OCI-M2 (cell line): Measurements from ENCODE around the gene CCL20.
"Not testable (repeated sequence)": the region's sequence is repeated elsewhere in the genome, so short reads cannot be mapped to it uniquely, and the experiment has no call there.

Experiments
- DNase-seq: peaks from one replicate; lab custom pipeline; 2025; ENCODE audit not compliant: unreplicated experiment; lab: John Stamatoyannopoulos, UW

The CCL20 gene, protein sequence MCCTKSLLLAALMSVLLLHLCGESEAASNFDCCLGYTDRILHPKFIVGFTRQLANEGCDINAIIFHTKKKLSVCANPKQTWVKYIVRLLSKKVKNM

DNA sequence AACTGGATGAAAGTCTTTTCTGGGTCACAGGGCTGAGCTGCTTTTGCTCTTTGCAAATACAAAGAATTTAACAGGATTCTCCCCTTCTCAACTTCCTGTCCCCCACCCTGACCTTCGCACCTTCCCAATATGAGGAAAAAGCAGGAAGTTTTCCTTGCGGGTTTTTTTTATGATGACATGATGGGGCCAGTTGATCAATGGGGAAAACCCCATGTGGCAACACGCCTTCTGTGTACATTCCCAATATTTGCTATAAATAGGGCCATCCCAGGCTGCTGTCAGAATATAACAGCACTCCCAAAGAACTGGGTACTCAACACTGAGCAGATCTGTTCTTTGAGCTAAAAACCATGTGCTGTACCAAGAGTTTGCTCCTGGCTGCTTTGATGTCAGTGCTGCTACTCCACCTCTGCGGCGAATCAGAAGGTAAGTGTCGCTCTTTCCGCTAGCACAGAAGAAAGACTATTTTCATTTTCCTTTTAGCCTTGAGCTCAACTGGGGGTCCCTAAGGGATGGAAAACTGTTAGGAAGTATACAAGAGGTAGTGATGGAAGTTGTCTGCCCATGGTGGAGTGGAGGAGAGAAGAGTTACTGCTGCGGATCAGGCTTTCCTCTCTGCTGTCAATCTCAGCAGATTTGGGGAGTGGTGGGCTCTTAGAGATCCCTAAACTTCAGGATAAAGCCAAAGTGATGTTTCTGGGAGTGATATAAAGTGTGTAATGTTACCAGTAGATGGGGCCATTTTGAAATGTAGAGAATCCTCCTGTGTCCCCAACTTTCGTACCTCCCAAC is at the start of gene CCL20:
TSS of gene CCL20 (plus strand) at position 281 of the 792 bp plus-strand sequence. CDS start at position 351, 70 bp downstream.
- no peak for DNase-seq

DNA sequence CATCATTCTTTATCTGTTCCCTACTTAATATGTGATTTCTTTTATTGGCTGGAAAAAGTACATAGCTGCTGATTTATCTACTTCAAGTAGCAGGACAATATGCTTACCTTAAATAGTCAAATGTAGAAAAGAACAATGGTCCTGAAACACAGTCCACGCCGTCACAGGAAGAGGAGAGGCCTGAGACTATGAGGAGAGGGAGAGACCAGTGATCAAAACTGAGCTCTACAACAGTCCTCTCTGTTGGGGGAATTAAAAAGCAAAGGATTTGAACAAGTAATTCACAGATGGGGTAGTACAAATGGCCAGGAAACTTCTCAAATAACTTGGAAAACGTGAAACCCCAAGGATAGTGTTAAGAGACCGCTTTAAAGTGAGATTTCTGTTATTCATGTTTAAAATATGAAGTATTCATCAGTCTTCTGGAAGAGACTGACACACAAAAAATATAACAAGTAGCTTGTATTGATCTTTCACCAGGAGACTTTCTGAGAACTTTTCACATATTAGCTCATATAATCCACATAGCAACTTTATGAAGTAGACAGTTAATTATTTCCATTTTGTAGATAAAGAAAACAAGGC is 47.8 kb upstream of the CCL20 start:
- DNase-seq = no peak

DNA sequence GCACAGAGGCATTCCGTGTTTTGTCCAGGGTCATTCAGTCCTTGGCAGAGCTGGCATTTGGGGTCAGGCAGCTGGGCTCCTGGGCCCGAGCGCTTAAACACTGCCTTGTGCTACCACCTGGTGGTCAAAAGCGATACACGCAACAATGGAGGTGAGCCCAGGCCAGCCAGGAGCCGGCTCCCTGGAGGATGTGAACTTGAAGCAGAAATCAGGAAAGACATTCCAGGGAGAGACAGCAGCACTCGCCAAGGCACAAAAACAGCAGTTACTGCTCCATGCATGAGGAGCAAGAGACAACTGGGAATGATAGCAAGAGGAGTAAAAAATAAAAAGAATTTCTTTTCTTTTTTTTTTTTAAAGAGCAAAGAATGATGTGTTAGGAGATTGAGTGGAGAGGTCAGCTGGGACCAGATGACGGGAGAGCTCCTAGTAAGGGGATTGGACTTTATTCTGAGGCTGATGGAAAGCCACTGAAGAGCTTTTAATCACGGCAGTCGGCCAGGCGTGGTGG is 47.2 kb upstream of the CCL20 start:
- peak; percentile 11 for DNase-seq

DNA sequence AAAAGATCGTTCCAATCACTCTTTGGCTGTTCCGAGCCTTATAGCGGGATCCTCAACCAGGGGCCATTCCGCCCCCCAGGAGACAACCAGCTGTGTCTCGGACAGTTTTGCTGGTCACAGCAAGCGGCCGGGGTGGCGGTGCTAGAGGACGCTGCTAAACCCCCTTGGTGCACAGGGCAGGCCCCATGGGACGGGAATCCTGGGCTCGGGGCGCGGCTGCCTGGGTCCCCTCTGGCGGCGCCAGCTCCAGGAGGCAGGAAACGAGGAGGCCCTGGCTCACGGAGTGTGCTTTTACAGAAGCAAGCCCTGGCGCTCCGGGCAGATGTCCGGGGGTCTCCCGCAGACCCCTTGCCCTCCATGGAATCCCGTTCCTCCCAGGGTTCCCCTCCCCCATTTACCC is 45.8 kb upstream of the CCL20 start:
- no peak for DNase-seq

DNA sequence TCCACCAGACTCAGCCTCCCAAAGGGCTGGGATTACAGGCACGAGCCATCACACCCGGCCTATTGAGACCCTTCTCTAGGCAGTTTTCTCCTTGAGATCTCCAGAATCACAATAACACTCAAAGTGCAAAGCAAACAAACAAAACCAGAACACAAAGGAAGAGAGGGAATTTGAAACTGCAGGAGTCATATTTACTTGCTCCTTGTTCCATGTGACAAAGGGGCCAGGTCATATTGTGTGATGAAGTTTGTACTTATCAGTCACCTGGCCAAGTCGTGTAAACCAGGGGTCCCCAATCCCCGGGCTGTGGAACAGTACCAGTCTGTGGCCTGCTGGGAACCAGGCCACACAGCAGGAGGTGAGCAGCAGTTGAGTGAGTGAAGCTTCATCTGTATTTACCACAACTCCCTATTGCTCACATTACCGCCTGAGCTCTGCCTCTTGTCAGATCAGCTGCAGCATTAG is 41.4 kb upstream of the CCL20 start:
- no peak for DNase-seq

DNA sequence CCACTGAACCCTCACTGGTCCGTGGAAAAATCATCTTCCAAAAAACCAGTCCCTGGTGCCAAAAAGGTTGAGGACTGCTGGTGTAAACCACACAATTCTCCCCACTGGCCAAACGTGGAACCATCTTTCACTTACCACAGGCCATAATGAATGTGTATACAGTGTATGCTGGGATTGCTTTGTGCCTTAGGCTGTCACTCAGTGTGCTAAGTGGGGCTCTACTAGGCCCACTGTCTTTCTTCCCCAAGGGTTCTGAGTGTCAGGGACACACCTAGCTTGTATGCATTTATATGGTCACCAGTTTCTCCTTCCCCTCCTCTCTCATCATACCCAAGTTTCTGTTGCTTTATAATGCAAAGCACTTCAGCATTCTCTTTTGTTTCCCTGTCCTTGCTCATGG is 40.7 kb upstream of the CCL20 start:
- no peak for DNase-seq

DNA sequence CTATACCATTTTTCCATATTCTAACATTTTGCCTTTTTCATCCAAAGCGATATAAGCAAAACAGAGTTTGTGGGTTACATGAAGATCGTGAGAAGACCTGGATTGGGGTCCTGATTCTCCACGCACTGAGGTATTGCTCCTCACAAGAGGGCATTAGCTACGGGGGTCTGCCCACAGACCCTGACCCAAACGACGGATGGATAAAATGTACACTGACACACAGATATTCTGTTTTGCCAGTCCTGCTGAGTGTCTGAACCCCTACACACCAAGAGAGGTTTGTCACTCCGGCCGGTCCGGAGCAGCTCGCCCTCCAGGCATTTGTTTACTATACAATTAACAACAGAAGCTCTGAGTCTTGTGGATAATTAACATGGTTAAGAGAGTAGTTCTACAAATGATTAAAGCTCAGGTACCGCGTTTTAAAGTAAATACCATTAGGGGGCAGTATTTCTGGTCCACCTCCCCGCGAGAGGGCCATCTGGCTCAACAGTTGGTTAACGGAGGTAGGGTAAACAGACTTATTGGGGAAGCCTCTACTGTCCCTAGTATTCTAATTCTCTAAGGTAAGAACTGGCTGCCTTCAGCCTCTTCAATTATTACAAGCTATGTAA is 39.5 kb upstream of the CCL20 start:
- no peak for DNase-seq

DNA sequence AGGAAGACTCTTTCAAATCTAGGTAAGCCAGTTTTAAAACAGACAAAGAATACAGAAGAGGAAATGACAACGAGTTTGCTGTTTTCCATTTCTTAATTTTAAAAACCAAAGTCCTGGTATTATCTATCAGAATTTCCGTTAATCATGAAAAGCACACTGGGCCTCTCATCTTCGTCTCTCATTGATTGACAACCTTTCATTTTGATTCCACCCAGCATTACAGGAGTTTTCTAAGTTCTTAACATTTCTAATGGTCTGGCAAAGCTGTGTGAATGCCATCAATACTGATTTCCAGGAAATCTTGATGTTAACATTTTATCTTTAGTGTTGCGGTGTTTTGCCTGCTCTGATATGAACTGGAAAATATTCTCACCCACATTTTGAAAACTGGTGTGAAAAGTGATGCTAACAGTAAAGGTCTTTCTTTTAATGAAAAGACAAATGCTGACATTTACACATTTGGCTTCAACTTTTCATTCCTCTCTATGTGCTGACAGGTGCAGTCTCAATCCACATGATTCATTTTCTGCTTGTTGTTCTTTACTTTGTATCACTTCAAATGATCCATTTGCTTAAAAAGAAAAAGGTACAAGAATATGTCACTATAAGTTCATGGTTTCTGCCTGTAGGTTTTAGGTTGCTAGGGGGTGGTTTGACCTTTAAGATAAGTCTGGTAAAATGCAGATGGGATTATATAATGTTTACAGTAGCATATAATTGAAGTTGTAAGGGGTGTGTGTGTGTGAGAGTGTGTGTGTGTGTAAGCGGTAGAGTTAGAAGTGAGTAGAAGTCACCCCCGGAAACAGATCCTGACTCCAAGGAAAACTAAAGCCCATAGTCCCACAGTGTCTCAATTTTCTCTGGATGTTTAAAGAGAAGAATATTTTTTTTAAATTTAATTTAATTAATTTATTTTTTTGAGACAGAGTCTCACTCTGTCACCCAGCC is 38.5 kb upstream of the CCL20 start:
- DNase-seq = no peak

DNA sequence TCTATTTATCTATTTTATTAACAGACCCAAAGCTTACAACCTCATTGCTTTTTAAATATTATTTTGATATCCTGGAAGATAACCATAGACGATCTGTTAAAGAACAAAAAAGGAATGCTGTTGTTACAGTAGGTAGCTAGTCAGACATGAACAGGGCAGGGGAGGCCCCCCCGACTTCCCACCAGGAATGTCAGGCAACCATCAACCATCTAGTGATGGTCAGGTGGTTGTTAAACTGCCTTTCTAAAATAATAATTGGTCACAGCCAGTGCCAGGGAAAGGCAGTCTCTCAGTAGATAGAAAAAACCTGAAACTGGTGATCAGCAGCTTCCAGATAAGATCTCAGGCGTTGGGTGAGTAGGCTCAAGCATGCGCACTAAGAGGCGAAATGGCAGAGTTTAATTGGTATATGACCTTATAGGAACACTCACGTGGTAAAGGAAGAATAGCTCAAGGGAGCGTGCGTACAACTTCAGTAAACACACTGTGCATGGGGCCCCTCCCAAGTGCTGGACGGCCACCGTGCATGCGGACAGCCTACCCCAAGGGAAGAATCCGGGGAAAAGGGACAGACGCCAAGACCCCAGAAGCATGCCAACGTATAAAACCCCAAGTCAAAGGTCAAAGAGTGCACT is 32.5 kb upstream of the CCL20 start:
- no peak for DNase-seq

DNA sequence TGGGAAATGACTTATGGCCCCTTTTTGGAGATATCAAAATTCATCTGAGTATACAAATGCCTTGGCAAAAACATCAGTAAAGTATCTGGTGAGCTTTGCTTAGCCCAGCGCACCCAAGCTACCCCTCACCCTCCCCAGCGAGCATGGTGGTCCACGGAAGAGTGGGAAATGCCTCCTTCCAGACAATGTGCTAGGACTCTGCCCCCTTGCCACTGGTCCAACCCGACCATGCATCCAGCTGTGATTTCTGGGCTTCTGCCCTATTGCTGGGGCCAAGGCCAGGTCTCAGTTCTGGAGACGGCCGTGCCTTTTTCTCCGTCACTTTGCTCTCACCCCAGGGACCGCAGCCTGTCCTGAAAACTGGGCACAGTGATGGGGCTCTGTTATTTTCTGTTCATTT is 31.8 kb upstream of the CCL20 start:
- no peak for DNase-seq

DNA sequence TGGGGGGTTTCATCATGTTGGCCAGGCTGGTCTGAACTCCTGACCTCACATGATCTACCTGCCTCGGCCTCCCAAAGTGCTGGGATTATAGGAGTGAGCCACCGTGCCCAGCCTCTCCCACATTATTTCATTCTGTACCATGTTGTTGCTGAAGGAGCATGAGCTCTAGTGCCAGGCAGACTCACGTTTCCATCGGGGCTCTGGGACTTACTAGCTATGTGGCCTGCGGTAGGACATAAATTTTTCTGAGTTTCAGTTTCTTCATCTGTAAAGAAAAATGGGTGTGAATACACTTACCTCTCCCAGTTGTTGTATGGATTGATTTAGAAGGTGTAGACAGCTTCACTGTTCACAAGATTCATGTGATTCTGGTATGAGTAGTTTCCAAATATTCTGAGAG is 30.8 kb upstream of the CCL20 start:
- DNase-seq = no peak

DNA sequence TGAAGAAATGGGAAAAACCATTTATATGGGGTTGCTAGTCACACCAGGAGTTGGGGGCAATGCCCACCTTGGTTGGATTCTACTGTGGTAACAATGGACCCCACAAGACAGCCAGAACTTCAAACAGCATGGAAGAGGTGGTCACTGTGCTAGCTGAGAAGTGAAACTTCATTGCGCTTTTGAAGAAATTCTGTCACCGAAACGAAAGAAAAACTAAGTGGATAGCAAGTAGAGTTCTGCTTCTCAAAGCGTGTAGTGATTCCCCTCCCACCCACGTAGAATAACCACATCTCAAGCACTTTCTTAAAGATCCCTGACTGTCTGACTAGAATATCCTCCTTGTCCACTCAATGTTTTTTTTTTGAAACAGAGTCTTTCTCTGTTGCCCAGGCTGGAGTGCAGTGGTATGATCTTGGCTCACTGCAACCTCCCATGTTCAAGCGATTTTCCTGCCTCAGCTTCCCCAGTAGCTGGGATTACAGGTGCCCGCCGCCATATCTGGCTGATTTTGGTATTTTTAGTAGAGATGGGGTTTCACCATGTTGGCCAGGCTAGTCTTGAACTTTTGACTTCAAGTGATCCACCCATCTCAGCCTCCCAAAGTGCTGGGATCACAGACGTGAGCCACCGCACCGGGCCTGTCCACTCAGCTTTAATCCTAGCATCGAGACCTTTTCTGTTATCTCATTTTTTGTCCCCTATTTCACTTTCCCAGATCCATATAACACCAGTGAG is 30.1 kb upstream of the CCL20 start:
- DNase-seq = no peak

DNA sequence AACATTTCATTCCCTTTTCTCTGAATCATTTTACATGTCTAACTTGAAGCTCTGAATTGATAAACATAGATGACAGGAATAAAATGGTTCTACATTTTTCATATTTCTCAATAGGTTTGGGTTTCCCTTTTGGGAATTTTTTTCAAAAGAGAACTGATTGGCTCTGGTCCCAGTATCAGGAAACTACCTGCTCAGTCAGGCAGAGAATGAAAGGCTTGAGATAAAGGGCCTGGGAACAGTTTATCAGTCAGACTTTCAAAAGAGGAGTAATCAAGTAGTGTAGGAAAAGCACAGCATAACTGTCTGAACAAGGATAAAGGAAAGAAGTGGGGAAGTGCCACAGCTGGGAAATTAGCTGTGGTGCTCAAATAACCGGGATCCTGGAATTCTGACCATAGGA is 28.3 kb upstream of the CCL20 start:
- no peak for DNase-seq

DNA sequence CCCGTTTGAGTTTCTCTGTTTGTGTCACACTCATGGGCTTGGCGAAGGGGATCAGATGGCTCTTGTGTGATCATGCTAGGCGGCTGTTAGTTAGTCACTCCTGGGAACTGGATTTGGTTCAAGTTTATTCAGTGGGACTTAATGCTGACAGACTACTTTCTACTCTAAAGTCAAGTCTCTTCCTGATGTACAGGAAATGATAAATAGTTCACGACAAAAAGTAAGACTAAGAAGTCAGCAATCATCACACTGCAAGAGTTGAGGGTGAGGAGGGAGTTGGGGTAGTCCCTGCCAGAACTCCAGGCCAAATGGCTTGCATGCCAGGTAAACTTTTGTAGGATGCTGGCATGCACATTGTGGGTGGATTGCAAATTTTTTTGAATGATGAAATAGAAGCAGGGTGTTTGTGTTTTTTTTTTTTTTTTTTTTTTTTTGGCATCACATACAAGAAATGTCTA is 25.1 kb upstream of the CCL20 start:
- DNase-seq = no peak

DNA sequence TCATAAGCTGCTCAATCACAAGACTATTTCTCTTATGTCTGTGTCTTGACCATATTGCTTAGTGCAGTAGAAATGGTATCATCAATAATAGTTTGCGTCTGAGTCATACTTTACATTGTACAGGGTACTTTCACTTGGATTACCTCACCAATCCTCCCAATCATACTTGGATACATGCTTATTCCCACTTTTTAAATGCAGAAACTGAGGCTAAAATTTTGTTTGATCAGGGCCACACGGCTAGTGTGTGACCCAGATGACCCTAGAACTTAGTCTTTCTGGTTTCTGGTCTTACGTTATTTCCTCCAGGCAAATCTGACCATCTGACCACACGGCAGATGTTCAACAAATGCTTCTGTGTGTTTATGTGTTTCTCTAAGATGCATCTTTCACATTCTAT is 23.8 kb upstream of the CCL20 start:
- DNase-seq = no peak

DNA sequence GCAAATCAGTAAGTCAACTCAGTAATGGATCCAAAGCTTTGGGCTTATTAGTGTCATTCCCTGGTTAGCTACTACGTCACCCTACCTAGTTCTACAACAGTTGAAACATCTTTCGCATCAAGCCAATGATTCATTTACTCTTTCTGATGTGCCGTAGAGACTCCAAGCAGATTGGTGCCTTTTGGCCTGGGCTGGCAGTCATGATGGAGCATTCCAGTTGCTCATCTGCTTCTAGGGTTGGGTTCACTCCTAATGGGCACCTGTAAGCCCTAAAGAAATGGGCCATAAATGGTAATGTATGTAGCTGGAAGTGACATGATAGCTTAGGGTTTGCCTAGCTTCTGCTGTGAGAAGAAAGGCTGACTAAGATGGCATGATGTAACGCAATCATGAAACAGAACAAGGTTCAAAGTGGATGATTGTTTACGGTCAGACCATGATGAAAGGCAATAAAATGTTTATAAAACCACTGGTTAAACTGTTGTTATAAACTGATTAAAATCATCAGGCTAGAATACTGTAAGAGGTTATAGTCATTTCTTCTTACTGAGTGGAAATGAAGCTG is 20.4 kb upstream of the CCL20 start:
- DNase-seq = no peak

DNA sequence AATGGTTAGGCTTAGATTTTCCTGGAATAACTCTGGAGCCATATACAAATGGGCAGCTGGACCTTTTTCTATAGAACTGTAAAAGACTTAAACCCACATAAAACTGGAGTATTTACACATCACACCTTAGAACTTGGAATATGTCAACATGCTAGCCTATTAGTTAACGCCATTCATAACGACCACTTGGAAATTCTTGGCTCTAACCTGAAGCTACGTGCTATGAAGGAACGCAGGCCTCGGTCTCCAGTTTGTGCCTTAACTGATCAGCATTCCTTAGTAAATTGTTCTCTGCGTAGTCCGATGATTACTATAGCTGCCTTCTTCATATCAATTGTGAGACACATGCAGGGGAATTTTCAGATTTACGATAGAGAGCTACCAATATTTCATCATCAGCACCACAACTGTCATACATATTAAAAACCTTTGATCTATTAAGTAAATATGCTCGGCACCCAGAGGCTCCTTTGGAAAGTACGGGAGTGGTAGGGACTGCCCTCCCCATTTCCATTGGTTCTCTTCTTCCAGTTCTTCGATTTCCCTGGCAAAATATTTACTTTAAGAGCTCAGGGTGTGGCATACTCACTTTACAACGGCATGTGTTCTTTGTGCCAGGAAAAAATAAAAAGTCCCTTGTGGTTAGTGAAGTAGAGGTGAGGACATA is 17.5 kb upstream of the CCL20 start:
- no peak for DNase-seq

DNA sequence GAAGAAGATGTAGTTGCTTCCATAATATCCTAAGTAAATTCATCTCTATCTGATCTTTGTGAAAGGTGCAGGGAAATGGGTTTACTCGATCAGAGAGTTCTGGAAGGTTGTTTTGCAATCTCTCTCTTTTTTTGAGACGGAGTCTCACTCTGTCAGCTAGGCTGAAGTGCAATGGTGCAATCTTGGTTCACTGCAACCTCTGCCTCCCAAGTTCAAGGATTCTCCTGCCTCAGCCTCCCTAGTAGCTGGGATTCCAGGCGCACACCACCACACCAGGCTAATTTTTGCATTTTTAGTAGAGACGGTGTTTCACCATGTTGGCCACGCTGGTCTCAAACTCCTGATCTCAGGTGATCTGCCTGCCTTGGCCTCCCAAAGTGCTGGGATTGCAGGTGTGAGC is 16.9 kb upstream of the CCL20 start:
- DNase-seq = not testable (repeated sequence)

DNA sequence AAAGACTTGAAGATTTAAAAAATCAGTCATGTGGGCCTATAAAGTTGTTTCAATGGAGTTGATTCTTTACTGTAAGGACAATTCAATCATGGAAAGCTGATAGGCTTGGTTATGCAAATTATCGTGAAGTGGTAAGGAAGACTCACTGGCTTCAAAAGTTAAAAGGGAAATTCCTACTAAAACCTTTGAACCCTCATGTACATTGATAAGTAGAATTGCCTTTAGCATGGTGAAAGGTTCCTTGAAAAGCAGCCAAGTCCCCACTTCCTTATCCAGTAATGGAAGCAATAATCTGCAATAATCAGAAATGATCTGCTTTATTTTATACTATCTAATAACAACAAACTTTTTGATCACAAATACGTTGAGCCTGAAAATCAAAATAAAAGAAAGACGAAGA is 14.4 kb upstream of the CCL20 start:
- DNase-seq = no peak
